HL-60 (cell line): ENCODE results near the gene KLF15.

ENCODE experiments used
- DNase-seq, 2 experiments: peaks; one replicate each; pipeline ENCODE4 v3.0.0-alpha.2; 2010 to 2020; ENCODE audit warnings: low read depth in 1 of 2, low spot score in 1 of 2
- H3K27ac ChIP-seq: fragments of 250-450 bp; sonication (Bioruptor Pico); replicated peaks from 2 replicates; pipeline ENCODE4 v1.5.1; 2020; ENCODE audit warnings: mild to moderate bottlenecking, moderate library complexity
- H3K27me3 ChIP-seq: fragments of 250-450 bp; sonication (Bioruptor Pico); 2 replicates; pipeline ENCODE4 v1.5.1; 2021; ENCODE audit warnings: mild to moderate bottlenecking, moderate library complexity; ENCODE audit not compliant: insufficient read depth, poor library complexity, severe bottlenecking
- H3K4me3 ChIP-seq: replicated peaks from 2 replicates; pipeline ENCODE4 v1.5.1; 2011; ENCODE audit warnings: mild to moderate bottlenecking, control low read depth, low read length; ENCODE audit not compliant: insufficient read depth
- CTCF ChIP-seq: IDR thresholded peaks from one replicate; pipeline ENCODE4 v1.5.1; 2011; ENCODE audit warnings: low read length, control low read depth, inconsistent platforms; ENCODE audit not compliant: insufficient read depth
- GABPA ChIP-seq: IDR thresholded peaks from 2 replicates; pipeline ENCODE4 v1.6.1; 2012; ENCODE audit warnings: low read depth
- POLR2AphosphoS5 ChIP-seq: IDR thresholded peaks from 2 replicates; pipeline ENCODE4 v1.6.1; 2012; ENCODE audit warnings: low read depth
- REST ChIP-seq: IDR thresholded peaks from 2 replicates; pipeline ENCODE4 v1.6.1; 2012; ENCODE audit warnings: low read depth; ENCODE audit not compliant: insufficient replicate concordance
- SPI1 ChIP-seq: IDR thresholded peaks from 2 replicates; pipeline ENCODE4 v1.6.1; 2012; ENCODE audit warnings: low read depth, mild to moderate bottlenecking, borderline replicate concordance

KLF15 gene

GRCh38 chr3:126307591-126308393, 49.4 kb downstream of the KLF15 start:
- TF ChIP-seq POLR2AphosphoS5 (no peak), REST (no peak), GABPA (no peak), CTCF (no peak), SPI1 (no peak)
- Histone ChIP-seq H3K27ac (no peak overlapping the region), H3K4me3 (no peak overlapping the region), H3K27me3 (no peaks in the 10 kb centered on the region)
- no peak for DNase-seq

- no peak for DNase-seq
- no peak overlapping the region for H3K27ac ChIP-seq
- H3K27me3 ChIP-seq = no peaks in the 10 kb centered on the region
- no peak overlapping the region for H3K4me3 ChIP-seq
- TF ChIP-seq GABPA (no peak), SPI1 (no peak), POLR2AphosphoS5 (no peak), CTCF (no peak), REST (no peak)
Measured at GRCh38 chr3:126306888-126307482, 50.2 kb downstream of the KLF15 start.

GRCh38 chr3:126306397-126306796, 50.8 kb downstream of the KLF15 start:
- DNase-seq = no peak
- no peak overlapping the region for H3K4me3 ChIP-seq
- no peaks in the 10 kb centered on the region for H3K27me3 ChIP-seq
- H3K27ac ChIP-seq = no peak overlapping the region
- no peak for TF ChIP-seq SPI1
- TF ChIP-seq POLR2AphosphoS5 = no peak
- TF ChIP-seq GABPA = no peak
- TF ChIP-seq CTCF = no peak
- TF ChIP-seq REST = no peak
